Breast epithelium (tissue), 3 donors: ENCODE results near the gene GLT8D2. TPM values are rescaled to one million over a fixed set of nuclear protein-coding genes. Genes with fewer than 3 reads are reported as not detected.

Source experiments
- total RNA-seq, 3 donors: library from RNA; depleted of rRNA; stranded (reverse); fragments of >200 nt; gene quantifications; one replicate each; pipeline ENCODE4 v1.1.0, GENCODE V29; 2016

GLT8D2 gene
- total RNA-seq, 3 donors from 2014 or later = 8.6 to 20.8 (median 16.1) TPM

Other genes with a start within 250 kb of the GLT8D2 start
- 10 to 100 TPM in 2 of 3 donors, 1 to 10 TPM in 1; 3.8 to 19.9 (median 12.5) TPM for gene NT5DC3, start 209.0 kb downstream of the GLT8D2 start, total RNA-seq
- gene HSP90B1, start 119.8 kb downstream of the GLT8D2 start, total RNA-seq = 100 to 1,000 TPM; 341 to 456 (median 362) TPM
- gene TDG, start 84.3 kb downstream of the GLT8D2 start, total RNA-seq = 10 to 100 TPM; 14.4 to 37.5 (median 29.8) TPM
- 10 to 100 TPM; 20.3 to 26.2 (median 23.2) TPM for gene HCFC2, start 14.3 kb upstream of the GLT8D2 start, total RNA-seq
- 10 to 100 TPM; 51.1 to 59.3 (median 54.2) TPM for gene NFYB, start 88.0 kb upstream of the GLT8D2 start, total RNA-seq
- gene TXNRD1, start 165.6 kb upstream of the GLT8D2 start, total RNA-seq = 100 to 1,000 TPM in 2 of 3 donors, 10 to 100 TPM in 1; 60.2 to 137 (median 103) TPM